Ascending aorta (tissue), 2 donors: ENCODE data around the gene FUCA1. TPM values are rescaled to one million over a fixed set of nuclear protein-coding genes. Genes with fewer than 3 reads are reported as not detected.
A peak's percentile ranks its signal among the peaks of the same experiment; 100 is the strongest.

Experiments used
- DNase-seq, 2 donors: peaks; one replicate each; pipeline ENCODE4 v3.0.0-alpha.2; 2019; ENCODE audit warnings: low spot score in 2 of 2
- H3K27ac ChIP-seq, 2 donors: fragments of 200-600 bp; sonication (generic); one replicate each; pipeline ENCODE4 v1.5.1; 2016 to 2017; ENCODE audit warnings: mild to moderate bottlenecking in 1 of 2
- H3K27me3 ChIP-seq: fragments of 200-600 bp; sonication (generic); one replicate; pipeline ENCODE4 v1.5.1; 2017
- H3K36me3 ChIP-seq, 2 donors: fragments of 200-600 bp; sonication (generic); one replicate each; pipeline ENCODE4 v1.5.1; 2016
- H3K4me1 ChIP-seq, 2 donors: fragments of 200-600 bp; sonication (generic); one replicate each; pipeline ENCODE4 v1.5.1; 2016 to 2017; ENCODE audit warnings: mild to moderate bottlenecking in 1 of 2
- H3K4me3 ChIP-seq, 2 donors: fragments of 200-600 bp; sonication (generic); one replicate each; pipeline ENCODE4 v1.5.1; 2016 to 2017; ENCODE audit warnings: mild to moderate bottlenecking in 1 of 2
- H3K9me3 ChIP-seq, 2 donors: fragments of 200-600 bp; sonication (generic); one replicate each; pipeline ENCODE4 v1.5.1; 2016
- intact Hi-C: fragments of 100-400 bp; cut with DNase I; formaldehyde crosslinking; loops from one replicate; pipeline ENCODE4 v1.15.1; 2023
- total RNA-seq: library from RNA; depleted of rRNA; stranded (reverse); fragments of >200 nt; gene quantifications from one replicate; pipeline ENCODE4 v1.1.0, GENCODE V29; 2016
- TF ChIP-seq, protein P1 (sequence below), 3 experiments: fragments of 200-600 bp in 2 of 3; fragments of 450-650 bp in 1 of 3; sonication (generic) in 2 of 3; IDR thresholded peaks; one replicate each; pipeline ENCODE4 v1.5.1; 2016 to 2019; ENCODE audit warnings: antibody characterized with exemption in 3 of 3, mild to moderate bottlenecking in 1 of 3, moderate library complexity in 1 of 3

Gene FUCA1
- total RNA-seq, 1 donor from 2014 or later, result 11.1 TPM

DNA sequence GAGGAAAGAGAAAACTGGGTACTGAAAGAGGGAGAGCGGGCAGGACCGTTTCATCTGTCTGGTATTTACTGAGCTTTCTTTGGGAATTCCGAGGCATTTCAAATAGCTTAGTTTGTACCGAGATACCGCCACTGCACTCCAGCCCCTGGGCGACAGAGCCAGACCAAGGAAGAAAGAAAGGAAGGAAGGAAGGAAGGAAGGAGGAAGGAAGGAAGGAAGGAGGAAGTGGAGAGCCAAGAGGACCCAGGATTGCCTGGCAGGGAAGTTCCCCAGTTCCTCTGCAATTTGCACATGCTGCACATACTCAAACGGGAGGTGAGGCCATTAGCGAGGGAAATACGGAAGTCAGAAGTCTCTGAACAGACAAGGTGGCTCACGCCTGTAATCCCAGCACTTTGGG lies 961 bp upstream of the FUCA1 start:
- intact Hi-C loops, result loop anchor here (2.0 to 10.0 kb wide), 7 partner anchors 46 to 242 kb away; partner anchors contain the start of genes CNR2, GALE and PNRC2
- Histone ChIP-seq H3K27ac (peak overlapping the region; percentile 67 to 82), H3K4me3 (peak overlapping the region; percentile 81 to 88), H3K4me1 (peaks cover 0 to 15% of the 10 kb centered on the region in 2 donors), H3K9me3 (no peaks in the 10 kb centered on the region), H3K27me3 (no peaks in the 10 kb centered on the region), H3K36me3 (peaks cover 3 to 12% of the 10 kb centered on the region in 2 donors)
- TF ChIP-seq, protein P1, sequence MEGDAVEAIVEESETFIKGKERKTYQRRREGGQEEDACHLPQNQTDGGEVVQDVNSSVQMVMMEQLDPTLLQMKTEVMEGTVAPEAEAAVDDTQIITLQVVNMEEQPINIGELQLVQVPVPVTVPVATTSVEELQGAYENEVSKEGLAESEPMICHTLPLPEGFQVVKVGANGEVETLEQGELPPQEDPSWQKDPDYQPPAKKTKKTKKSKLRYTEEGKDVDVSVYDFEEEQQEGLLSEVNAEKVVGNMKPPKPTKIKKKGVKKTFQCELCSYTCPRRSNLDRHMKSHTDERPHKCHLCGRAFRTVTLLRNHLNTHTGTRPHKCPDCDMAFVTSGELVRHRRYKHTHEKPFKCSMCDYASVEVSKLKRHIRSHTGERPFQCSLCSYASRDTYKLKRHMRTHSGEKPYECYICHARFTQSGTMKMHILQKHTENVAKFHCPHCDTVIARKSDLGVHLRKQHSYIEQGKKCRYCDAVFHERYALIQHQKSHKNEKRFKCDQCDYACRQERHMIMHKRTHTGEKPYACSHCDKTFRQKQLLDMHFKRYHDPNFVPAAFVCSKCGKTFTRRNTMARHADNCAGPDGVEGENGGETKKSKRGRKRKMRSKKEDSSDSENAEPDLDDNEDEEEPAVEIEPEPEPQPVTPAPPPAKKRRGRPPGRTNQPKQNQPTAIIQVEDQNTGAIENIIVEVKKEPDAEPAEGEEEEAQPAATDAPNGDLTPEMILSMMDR (IDR thresholded peaks at IDR 0.05), result no peak
- DNase-seq, result no peak

GRCh38 chr1:23868557-23869016 lies 497 bp upstream of the FUCA1 start:
- Histone ChIP-seq H3K27ac (peak overlapping the region; percentile 67 to 82), H3K9me3 (no peaks in the 10 kb centered on the region), H3K4me3 (peak overlapping the region; percentile 81 to 88), H3K27me3 (no peaks in the 10 kb centered on the region), H3K36me3 (peaks cover 5 to 14% of the 10 kb centered on the region in 2 donors), H3K4me1 (peaks cover 0 to 15% of the 10 kb centered on the region in 2 donors)
- TF ChIP-seq, protein P1 (IDR thresholded peaks at IDR 0.05), result peak in 1 of 3 experiments; percentile 29
- DNase-seq, result peak in 1 of 2 donors; percentile 65
- intact Hi-C loops, result loop anchor here (2.0 to 10.0 kb wide), 7 partner anchors 46 to 242 kb away; partner anchors contain the start of genes CNR2, GALE and PNRC2

DNA sequence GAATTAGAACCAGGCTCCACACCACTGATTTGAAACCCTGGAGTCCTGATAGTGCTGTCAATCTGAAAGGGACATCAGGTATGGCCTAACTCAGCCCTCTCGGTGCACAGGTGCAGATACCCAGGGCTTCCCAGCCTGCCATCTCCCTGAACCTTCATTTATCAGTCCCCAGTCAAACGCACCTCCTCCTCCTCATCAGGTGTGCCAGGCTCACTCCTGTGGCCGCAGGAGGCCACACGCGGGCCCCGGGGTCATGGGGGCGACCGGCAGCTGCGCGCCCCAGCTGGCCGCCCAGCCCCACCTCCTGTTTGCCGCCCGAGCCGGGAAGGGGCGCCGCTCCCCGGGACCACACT lies 572 bp downstream of the FUCA1 start:
- TF ChIP-seq, protein P1 (IDR thresholded peaks at IDR 0.05), result no peak
- H3K27ac ChIP-seq, result peak overlapping the region; percentile 63 to 82
- H3K4me3 ChIP-seq, result peak overlapping the region; percentile 81 to 88
- DNase-seq, result peak in 1 of 2 donors; percentile 64
- no peaks in the 10 kb centered on the region for H3K9me3 ChIP-seq
- intact Hi-C loops, result loop anchor here (2.0 to 10.0 kb wide), 4 partner anchors 43 to 155 kb away; partner anchors contain the start of genes CNR2, GALE and HMGCL
- H3K36me3 ChIP-seq, result peaks cover 13 to 25% of the 10 kb centered on the region in 2 donors
- peaks cover 0 to 15% of the 10 kb centered on the region in 2 donors for H3K4me1 ChIP-seq
- H3K27me3 ChIP-seq, result no peaks in the 10 kb centered on the region

DNA sequence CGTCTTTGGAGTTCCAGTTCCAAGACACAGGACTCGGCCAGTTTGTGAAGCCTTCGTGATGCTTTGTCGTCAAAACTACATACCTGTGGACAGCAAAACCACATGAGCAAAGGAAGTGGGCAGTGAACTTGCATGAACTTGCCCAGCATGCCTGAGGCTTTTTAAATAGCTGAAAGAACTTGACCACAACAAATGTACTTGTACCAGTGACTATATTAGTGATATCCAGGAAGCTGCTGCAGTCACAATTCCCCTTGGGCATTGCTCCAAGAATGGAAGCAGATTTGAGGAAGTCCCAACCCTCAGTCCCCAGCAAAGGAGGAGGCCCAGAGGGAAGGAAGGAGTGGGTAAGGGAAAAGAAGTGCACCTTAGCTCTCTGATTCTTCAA lies 2.6 kb downstream of the FUCA1 start:
- Histone ChIP-seq H3K27ac (no peak overlapping the region), H3K4me3 (no peak overlapping the region), H3K9me3 (no peaks in the 10 kb centered on the region), H3K4me1 (peaks cover 0 to 15% of the 10 kb centered on the region in 2 donors), H3K27me3 (no peaks in the 10 kb centered on the region), H3K36me3 (peaks cover 24 to 36% of the 10 kb centered on the region in 2 donors)
- TF ChIP-seq, protein P1 (IDR thresholded peaks at IDR 0.05), result no peak
- no peak for DNase-seq
- intact Hi-C loops, result loop anchor here (5.0 to 10.0 kb wide), 3 partner anchors 49 to 157 kb away; partner anchors contain the start of genes CNR2 and GALE

DNA sequence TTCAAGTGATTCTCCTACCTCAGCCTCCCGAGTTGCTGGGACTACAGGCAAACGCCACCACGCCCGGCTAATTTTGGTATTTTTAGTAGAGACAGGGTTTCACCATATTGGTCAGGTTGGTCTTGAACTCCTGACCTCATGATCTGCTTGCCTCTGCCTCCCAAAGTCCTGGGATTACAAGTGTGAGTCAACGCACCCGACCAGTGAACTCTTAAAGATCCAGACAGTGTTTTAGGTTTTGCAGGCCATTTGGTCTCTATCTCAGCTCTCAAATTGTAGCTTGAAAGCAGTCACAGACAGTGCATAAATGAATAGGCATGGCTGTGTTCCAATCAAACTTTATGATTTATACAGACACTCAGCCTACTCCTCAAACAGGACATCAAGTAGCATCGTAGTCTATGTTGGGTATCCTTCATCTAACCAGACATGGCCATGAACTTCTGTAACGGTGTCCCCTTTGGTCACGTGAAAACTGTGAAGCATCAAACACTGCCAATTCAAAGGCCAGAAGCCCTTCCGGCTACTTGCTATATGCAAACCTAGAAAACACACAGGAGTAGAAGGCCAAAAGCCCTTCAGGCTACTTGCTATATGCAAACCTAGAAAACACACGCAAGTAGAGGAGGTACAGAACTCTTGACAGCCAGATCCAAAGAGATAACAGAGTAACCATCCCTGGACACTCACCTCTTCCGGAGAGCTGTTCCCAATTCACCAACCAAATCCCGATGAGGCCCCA lies 3.1 kb downstream of the FUCA1 start:
- no peak overlapping the region for H3K27ac ChIP-seq
- no peak for DNase-seq
- peaks cover 0 to 15% of the 10 kb centered on the region in 2 donors for H3K4me1 ChIP-seq
- no peak overlapping the region for H3K4me3 ChIP-seq
- peaks cover 30 to 38% of the 10 kb centered on the region in 2 donors for H3K36me3 ChIP-seq
- no peaks in the 10 kb centered on the region for H3K9me3 ChIP-seq
- intact Hi-C loops, result loop anchor here (5.0 to 10.0 kb wide), 3 partner anchors 50 to 157 kb away; partner anchors contain the start of genes CNR2 and GALE
- no peaks in the 10 kb centered on the region for H3K27me3 ChIP-seq
- TF ChIP-seq, protein P1 (IDR thresholded peaks at IDR 0.05), result no peak
